ENCODE data around the gene RNASE8.

Gene RNASE8

GRCh38 chr14:21093769-21094681 is 36.4 kb downstream of the RNASE8 start:
- DNase-seq = no peak

- no peak for DNase-seq
Measured at GRCh38 chr14:21095430-21096205, 38.0 kb downstream of the RNASE8 start.

- DNase-seq = no peak
Measured at GRCh38 chr14:21096438-21096837, 38.8 kb downstream of the RNASE8 start.

- no peak for DNase-seq
Measured at GRCh38 chr14:21096978-21097635, 39.5 kb downstream of the RNASE8 start.

- peak in 1 of 2 experiments; percentile 15 for DNase-seq
Measured at GRCh38 chr14:21097636-21098075, 40.0 kb downstream of the RNASE8 start.

- DNase-seq = peak; percentile 21 to 32
Measured at GRCh38 chr14:21098076-21098891, 40.7 kb downstream of the RNASE8 start, which contains the start of gene ZNF219. TSS of gene ZNF219 (minus strand) at chr14:21098655. CDS start at chr14:21093591, 5,064 bp downstream.

- no peak for DNase-seq
Measured at GRCh38 chr14:21098892-21099595, 41.4 kb downstream of the RNASE8 start.

GRCh38 chr14:21099596-21099985 is 42.0 kb downstream of the RNASE8 start:
- no peak for DNase-seq

GRCh38 chr14:21100931-21101330 is 43.3 kb downstream of the RNASE8 start, which contains the start of gene TMEM253:
TSS of gene TMEM253 (plus strand) at chr14:21101066. CDS start at chr14:21101344, 278 bp downstream.
- no peak for DNase-seq

GRCh38 chr14:21101802-21102413 is 44.3 kb downstream of the RNASE8 start:
- DNase-seq = no peak

- DNase-seq = no peak
Measured at GRCh38 chr14:21102521-21103410, 45.1 kb downstream of the RNASE8 start.

- no peak for DNase-seq
Measured at GRCh38 chr14:21103411-21103709, 45.7 kb downstream of the RNASE8 start.

GRCh38 chr14:21103710-21104447 is 46.3 kb downstream of the RNASE8 start:
- DNase-seq = peak; percentile 89 to 92

- peak; percentile 53 to 60 for DNase-seq
Measured at GRCh38 chr14:21104448-21105060, 46.9 kb downstream of the RNASE8 start.

- DNase-seq = no peak
Measured at GRCh38 chr14:21105095-21105494, 47.5 kb downstream of the RNASE8 start.

- no peak for DNase-seq
Measured at GRCh38 chr14:21106176-21106497, 48.5 kb downstream of the RNASE8 start.

- DNase-seq = peak; percentile 67 to 70
Measured at GRCh38 chr14:21106498-21107282, 49.1 kb downstream of the RNASE8 start.

GRCh38 chr14:21107283-21107800 is 49.7 kb downstream of the RNASE8 start:
- no peak for DNase-seq
